NCI-H524 (cell line): ENCODE data around the gene TEX10.

Experiments used
- DNase-seq, 2 experiments: peaks; one replicate each; lab custom pipeline; 2025; lab: John Stamatoyannopoulos, UW

The TEX10 gene

GRCh38 chr9:100285080-100285479 is 67.7 kb downstream of the TEX10 start:
- DNase-seq = no peak

DNA sequence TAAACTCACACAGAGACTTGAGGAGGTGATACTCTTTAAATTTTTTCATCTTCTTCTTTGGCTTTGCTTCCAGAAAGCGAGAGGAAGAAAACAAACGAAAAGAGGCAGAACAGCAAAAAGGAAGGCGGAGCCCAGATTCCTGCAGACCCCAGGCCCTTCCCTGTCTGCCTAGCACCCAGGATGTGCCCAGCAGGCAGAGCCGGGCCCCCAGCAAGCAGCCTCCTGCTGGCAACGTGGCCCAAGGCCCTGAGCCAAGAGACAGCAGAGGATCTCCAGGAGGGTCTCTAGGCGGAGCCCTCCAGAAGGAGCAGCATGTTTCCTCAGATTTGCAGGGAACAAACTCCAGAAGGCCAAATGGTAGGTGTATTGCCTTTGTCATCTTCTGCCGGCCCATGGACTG is 68.5 kb downstream of the TEX10 start:
- no peak for DNase-seq

- DNase-seq = no peak
These were observed 70.4 kb downstream of the TEX10 start for GRCh38 chr9:100282388-100282719.

DNA sequence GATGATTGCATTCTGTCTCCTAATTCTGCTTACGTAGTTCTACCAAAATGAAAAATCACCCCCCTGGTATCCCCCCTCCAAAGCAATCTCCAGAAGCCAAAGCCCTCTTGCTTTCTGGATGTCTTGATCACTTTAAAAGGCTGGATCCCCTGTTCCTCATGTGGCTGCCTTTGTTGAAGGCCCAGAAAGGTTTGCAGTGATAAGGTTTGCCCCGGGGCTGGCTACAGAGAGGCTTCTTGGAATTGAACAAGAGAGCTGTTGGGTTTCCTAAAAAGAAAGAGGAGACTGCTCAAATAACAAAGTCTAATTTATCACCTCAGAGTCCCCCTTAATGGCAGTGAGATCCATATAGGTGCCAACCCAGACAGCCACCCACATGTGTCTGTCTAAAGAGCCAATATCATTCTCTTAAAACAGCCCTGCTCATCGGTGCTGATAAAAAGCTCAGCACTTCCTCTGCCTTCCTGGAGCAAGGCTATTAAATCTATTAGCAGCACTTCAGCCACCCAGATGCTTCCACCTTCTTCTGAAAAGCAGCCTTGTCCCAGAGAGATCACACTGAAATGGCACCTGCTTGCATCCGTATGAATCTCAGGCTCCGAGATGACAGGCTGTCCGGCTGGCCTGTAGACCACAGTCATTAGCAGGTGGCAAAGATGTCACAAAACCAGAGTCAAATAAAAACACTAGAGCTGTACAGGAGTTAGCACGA is 70.9 kb downstream of the TEX10 start:
- peak in 1 of 2 experiments; percentile 25 for DNase-seq

DNA sequence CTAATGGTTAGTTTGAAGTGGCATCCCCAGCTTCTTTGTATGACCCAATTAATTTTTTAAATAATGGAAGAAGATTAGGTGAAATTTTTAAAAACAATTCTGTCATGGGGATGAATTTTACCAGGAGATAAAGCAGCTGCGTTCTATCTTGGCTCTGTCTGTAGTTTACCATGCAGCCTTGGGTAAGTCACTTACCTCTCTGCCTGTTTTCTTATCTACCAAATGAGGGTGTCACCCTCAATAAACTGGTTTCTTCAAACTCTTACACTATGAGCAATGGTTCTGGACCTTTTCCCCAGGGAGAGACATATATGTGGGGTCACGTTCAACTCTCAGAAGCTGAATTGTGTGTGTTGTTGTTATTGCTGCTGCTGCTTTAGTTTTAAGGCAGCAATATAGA is 71.7 kb downstream of the TEX10 start:
- DNase-seq = no peak

DNA sequence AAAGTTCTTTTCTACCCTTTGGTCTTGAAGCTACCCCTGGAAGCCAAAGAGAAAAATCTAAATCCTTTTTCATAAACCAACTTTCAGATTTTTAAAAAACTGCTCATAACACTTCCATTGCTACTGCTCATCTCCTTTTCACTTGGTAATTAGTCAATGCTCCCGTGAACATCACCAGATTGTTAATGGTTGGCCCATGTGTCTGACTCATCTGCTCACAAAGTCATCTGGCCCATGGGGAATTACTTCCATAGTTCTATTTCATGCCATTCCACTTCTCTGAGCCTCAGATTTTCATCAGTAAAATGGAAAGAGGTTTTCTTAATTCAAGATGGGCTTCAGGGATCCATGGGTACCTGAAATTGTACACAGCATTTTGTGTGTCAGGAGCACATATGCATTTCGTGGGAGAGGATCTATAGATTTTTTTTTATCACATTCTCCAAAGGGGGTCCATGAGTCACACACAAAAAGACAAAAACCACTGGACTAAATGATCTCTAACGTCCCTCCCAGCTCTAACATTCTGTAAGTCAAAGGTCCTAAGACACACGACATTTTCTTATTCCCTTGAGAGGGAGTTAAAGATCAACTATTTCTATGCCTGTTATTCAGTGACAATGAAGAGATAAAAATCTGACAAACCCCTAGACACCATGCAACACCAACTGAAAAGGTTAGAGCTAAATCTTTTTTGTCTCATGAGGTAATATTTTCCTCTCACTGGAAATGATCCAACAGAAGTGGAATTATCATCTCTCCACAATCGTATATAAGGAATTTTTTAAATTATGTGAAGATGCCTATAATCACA is 75.4 kb downstream of the TEX10 start:
- no peak for DNase-seq

GRCh38 chr9:100269656-100270055 is 83.1 kb downstream of the TEX10 start:
- DNase-seq = no peak

GRCh38 chr9:100268271-100268670 is 84.5 kb downstream of the TEX10 start:
- DNase-seq = no peak

GRCh38 chr9:100267211-100267610 is 85.5 kb downstream of the TEX10 start:
- DNase-seq = no peak
